ENCODE results near the gene SGMS1. TPM values are rescaled to one million over a fixed set of nuclear protein-coding genes. Genes with fewer than 3 reads are reported as not detected.

The SGMS1 gene
- polyA plus RNA-seq, 2 of the 4 experiments (the other 2 are of a cell fraction): 22.7 to 28.2 TPM

DNA sequence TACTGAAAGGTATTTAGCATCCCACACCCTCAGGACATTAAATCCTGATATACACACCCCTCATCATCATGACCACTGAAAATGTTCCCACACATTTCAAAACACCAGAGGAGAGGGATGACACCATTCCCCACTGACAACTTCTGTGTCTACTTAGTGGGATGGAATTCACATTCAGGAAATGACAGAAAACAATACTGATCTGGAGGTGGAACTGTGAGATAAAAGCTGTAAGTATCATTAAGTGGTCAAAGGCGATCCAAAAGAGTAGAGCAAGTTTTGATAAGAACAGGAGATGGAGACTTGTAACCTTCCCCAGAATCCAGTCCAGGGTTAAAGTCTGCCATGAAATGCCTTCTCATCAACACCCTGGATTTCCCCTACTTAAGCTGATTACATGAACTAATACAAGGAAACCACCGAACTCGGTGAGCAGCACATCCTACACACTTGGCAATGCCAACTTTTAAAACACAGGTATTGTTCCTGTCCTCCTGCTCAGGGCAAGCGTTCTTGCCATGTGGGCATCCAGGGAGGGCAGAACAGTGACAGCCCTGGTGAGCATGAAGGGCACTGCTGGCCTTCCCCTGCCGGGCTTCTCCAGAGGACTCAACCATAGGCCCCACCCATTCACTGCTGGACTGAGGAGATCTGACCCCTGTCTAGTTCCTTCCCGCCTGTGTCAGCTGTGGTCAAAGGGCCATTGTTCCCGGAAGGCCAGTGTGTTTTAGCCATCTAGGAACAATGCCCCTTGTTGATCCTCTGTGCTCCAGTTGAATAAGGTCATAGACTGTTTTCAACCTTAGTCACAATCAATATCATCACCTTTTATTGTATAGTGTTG is 85.0 kb downstream of the SGMS1 start:
- no peak for DNase-seq (ENCODE audit: low read depth in 1 of 2, low spot score in 1 of 2)
- Histone ChIP-seq H3K27ac (no peak overlapping the region), H3K4me2 (no peak overlapping the region), H3K9me3 (no peaks in the 10 kb centered on the region), H3K4me3 (no peak overlapping the region), H3K4me1 (peaks cover 6% of the 10 kb centered on the region; the same call in 2 of the 3 replicates)
- ChIA-PET CTCF (interaction anchor here (0.6 to 1.3 kb wide), 5 partner anchors 8 to 719 kb away, joined by 3 to 4 read pairs (median 3); no protein-coding TSS in a partner anchor), POLR2A (no interaction called here)
- TF ChIP-seq PHF8 (IDR thresholded peaks at IDR 0.05; ENCODE audit: borderline replicate concordance, low read depth): no peak
- TF ChIP-seq RAD21 (conservative IDR thresholded peaks at IDR 0.05 in 1 of 2, IDR thresholded peaks at IDR 0.05 in 1 of 2): no peak
- no peak for TF ChIP-seq EHF (CRISPR knock-in tag; IDR thresholded peaks at IDR 0.05)
- TF ChIP-seq KDM1A (IDR thresholded peaks at IDR 0.05; ENCODE audit: low read depth): no peak
- no peak for TF ChIP-seq NFE2L2 (conservative IDR thresholded peaks at IDR 0.05; ENCODE audit: low read length)
- TF ChIP-seq, protein P1, sequence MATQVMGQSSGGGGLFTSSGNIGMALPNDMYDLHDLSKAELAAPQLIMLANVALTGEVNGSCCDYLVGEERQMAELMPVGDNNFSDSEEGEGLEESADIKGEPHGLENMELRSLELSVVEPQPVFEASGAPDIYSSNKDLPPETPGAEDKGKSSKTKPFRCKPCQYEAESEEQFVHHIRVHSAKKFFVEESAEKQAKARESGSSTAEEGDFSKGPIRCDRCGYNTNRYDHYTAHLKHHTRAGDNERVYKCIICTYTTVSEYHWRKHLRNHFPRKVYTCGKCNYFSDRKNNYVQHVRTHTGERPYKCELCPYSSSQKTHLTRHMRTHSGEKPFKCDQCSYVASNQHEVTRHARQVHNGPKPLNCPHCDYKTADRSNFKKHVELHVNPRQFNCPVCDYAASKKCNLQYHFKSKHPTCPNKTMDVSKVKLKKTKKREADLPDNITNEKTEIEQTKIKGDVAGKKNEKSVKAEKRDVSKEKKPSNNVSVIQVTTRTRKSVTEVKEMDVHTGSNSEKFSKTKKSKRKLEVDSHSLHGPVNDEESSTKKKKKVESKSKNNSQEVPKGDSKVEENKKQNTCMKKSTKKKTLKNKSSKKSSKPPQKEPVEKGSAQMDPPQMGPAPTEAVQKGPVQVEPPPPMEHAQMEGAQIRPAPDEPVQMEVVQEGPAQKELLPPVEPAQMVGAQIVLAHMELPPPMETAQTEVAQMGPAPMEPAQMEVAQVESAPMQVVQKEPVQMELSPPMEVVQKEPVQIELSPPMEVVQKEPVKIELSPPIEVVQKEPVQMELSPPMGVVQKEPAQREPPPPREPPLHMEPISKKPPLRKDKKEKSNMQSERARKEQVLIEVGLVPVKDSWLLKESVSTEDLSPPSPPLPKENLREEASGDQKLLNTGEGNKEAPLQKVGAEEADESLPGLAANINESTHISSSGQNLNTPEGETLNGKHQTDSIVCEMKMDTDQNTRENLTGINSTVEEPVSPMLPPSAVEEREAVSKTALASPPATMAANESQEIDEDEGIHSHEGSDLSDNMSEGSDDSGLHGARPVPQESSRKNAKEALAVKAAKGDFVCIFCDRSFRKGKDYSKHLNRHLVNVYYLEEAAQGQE (IDR thresholded peaks at IDR 0.05): no peak
- TF ChIP-seq CHD4 (IDR thresholded peaks at IDR 0.05; ENCODE audit: borderline replicate concordance): no peak
- TF ChIP-seq EP300 (IDR thresholded peaks at IDR 0.05): no peak
- TF ChIP-seq CBX2 (IDR thresholded peaks at IDR 0.05; ENCODE audit: borderline replicate concordance, low read depth): no peak
- no peak for TF ChIP-seq PBX3 (IDR thresholded peaks at IDR 0.05)
- TF ChIP-seq BCL3 (IDR thresholded peaks at IDR 0.05): no peak
- TF ChIP-seq ESRRA (IDR thresholded peaks at IDR 0.05; ENCODE audit: borderline replicate concordance, low read length): no peak
- ATAC-seq: no peak
- 73% methylated on average over 7 of the region's 7 CpGs for WGBS (ENCODE audit: missing lambda C conversion rate)
- FAIRE-seq: no peak

GRCh38 chr10:50536617-50537240 is 87.0 kb downstream of the SGMS1 start:
- Histone ChIP-seq H3K4me2 (no peak overlapping the region), H3K9me3 (no peaks in the 10 kb centered on the region), H3K4me1 (peaks cover 6% of the 10 kb centered on the region; the same call in 2 of the 3 replicates), H3K27ac (no peak overlapping the region), H3K4me3 (no peak overlapping the region)
- ChIA-PET POLR2A (no interaction called here), CTCF (interaction anchor here (0.6 kb wide), 1 partner anchor 1320 kb away, joined by 3 read pairs; no protein-coding TSS in a partner anchor)
- FAIRE-seq (no peak), DNase-seq (ENCODE audit: low read depth in 1 of 2, low spot score in 1 of 2) (no peak), ATAC-seq (no peak)
- no peak for TF ChIP-seq FOSB (CRISPR knock-in tag; IDR thresholded peaks at IDR 0.05)

All from A549 (cell line).